ES-I3 (cell line): ENCODE results near the gene GFOD1.

Source experiments
- H3K36me3 ChIP-seq: 2 replicates; pipeline ENCODE4 v1.6.1; 2013; ENCODE audit warnings: mild to moderate bottlenecking, low read length, control low read depth, moderate library complexity; ENCODE audit not compliant: insufficient read depth
- H3K4me1 ChIP-seq: 2 replicates; pipeline ENCODE4 v1.6.1; 2013; ENCODE audit warnings: mild to moderate bottlenecking, control low read depth, low read length; ENCODE audit not compliant: insufficient read depth
- H3K9ac ChIP-seq: 2 replicates; pipeline ENCODE4 v1.6.1; 2013; ENCODE audit warnings: low read depth, mild to moderate bottlenecking, low read length, moderate library complexity
- H3K9me3 ChIP-seq: 2 replicates; pipeline ENCODE4 v1.6.1; 2013; ENCODE audit warnings: mild to moderate bottlenecking, low read length, moderate library complexity; ENCODE audit not compliant: control insufficient read depth, insufficient read depth

GFOD1 gene

GRCh38 chr6:13428583-13429405, 58.6 kb downstream of the GFOD1 start:
- H3K9ac ChIP-seq = no peak overlapping the region
- H3K4me1 ChIP-seq = peaks cover 40% of the 10 kb centered on the region
- H3K9me3 ChIP-seq = no peaks in the 10 kb centered on the region; the same call in 1 of the 2 replicates
- H3K36me3 ChIP-seq = no peaks in the 10 kb centered on the region

- H3K9me3 ChIP-seq = no peaks in the 10 kb centered on the region; the same call in 1 of the 2 replicates
- H3K4me1 ChIP-seq = peaks cover 47% of the 10 kb centered on the region
- H3K36me3 ChIP-seq = no peaks in the 10 kb centered on the region
- H3K9ac ChIP-seq = no peak overlapping the region
These were observed 59.4 kb downstream of the GFOD1 start for GRCh38 chr6:13427801-13428582.

- Histone ChIP-seq H3K4me1 (peaks cover 52% of the 10 kb centered on the region), H3K36me3 (no peaks in the 10 kb centered on the region), H3K9ac (no peak overlapping the region)
These were observed 60.1 kb downstream of the GFOD1 start for GRCh38 chr6:13427316-13427715.

GRCh38 chr6:13425943-13426931, 61.2 kb downstream of the GFOD1 start:
- H3K9me3 ChIP-seq = no peaks in the 10 kb centered on the region; the same call in 1 of the 2 replicates
- no peaks in the 10 kb centered on the region for H3K36me3 ChIP-seq
- H3K4me1 ChIP-seq = peaks cover 53% of the 10 kb centered on the region
- no peak overlapping the region for H3K9ac ChIP-seq

More at GRCh38 chr6:13427316-13427715, 60.1 kb downstream of the GFOD1 start:
- H3K9me3 ChIP-seq = no peaks in the 10 kb centered on the region; the same call in 1 of the 2 replicates

GRCh38 chr6:13425270-13425873, 62.0 kb downstream of the GFOD1 start:
- peaks cover 55% of the 10 kb centered on the region for H3K4me1 ChIP-seq
- H3K9ac ChIP-seq = no peak overlapping the region
- no peaks in the 10 kb centered on the region; the same call in 1 of the 2 replicates for H3K9me3 ChIP-seq
- H3K36me3 ChIP-seq = no peaks in the 10 kb centered on the region

GRCh38 chr6:13423252-13423651, 64.1 kb downstream of the GFOD1 start:
- Histone ChIP-seq H3K9ac (no peak overlapping the region), H3K36me3 (no peaks in the 10 kb centered on the region), H3K4me1 (peaks cover 44% of the 10 kb centered on the region), H3K9me3 (no peaks in the 10 kb centered on the region; the same call in 1 of the 2 replicates)

- H3K9me3 ChIP-seq = no peaks in the 10 kb centered on the region; the same call in 1 of the 2 replicates
- 0 out of 2 replicates have a peak overlapping the region, but pooled peaks have one; percentile 11 for H3K9ac ChIP-seq
- no peaks in the 10 kb centered on the region for H3K36me3 ChIP-seq
- peaks cover 39% of the 10 kb centered on the region for H3K4me1 ChIP-seq
These were observed 64.6 kb downstream of the GFOD1 start for GRCh38 chr6:13422681-13423221.

GRCh38 chr6:13421425-13422059, 65.9 kb downstream of the GFOD1 start:
- Histone ChIP-seq H3K9ac (peak overlapping the region; percentile 26; the same call in 1 of the 2 replicates), H3K36me3 (no peaks in the 10 kb centered on the region), H3K4me1 (peaks cover 33% of the 10 kb centered on the region), H3K9me3 (no peaks in the 10 kb centered on the region; the same call in 1 of the 2 replicates)

- no peaks in the 10 kb centered on the region; the same call in 1 of the 2 replicates for H3K9me3 ChIP-seq
These were observed 67.1 kb downstream of the GFOD1 start for GRCh38 chr6:13420269-13420668.

GRCh38 chr6:13419422-13420195, 67.8 kb downstream of the GFOD1 start:
- Histone ChIP-seq H3K9ac (no peak overlapping the region), H3K4me1 (peaks cover 32% of the 10 kb centered on the region), H3K9me3 (no peaks in the 10 kb centered on the region; the same call in 1 of the 2 replicates), H3K36me3 (no peaks in the 10 kb centered on the region)

More at GRCh38 chr6:13420269-13420668, 67.1 kb downstream of the GFOD1 start:
- Histone ChIP-seq H3K36me3 (no peaks in the 10 kb centered on the region), H3K9ac (no peak overlapping the region), H3K4me1 (peaks cover 29% of the 10 kb centered on the region)

GRCh38 chr6:13418844-13419243, 68.6 kb downstream of the GFOD1 start:
- Histone ChIP-seq H3K9me3 (no peaks in the 10 kb centered on the region), H3K9ac (no peak overlapping the region), H3K4me1 (peaks cover 32% of the 10 kb centered on the region), H3K36me3 (no peaks in the 10 kb centered on the region)

GRCh38 chr6:13417954-13418353, 69.4 kb downstream of the GFOD1 start:
- Histone ChIP-seq H3K36me3 (no peaks in the 10 kb centered on the region), H3K9ac (no peak overlapping the region), H3K9me3 (no peaks in the 10 kb centered on the region), H3K4me1 (peaks cover 24% of the 10 kb centered on the region)
